Lower leg skin (tissue), 4 donors: ENCODE results near the gene PARD6G. TPM values are rescaled to one million over a fixed set of nuclear protein-coding genes. Genes with fewer than 3 reads are reported as not detected.

ENCODE experiments used
- DNase-seq, 2 donors: peaks; one replicate each; pipeline ENCODE4 v3.0.0-alpha.2; 2019; ENCODE audit warnings: low spot score in 2 of 2
- H3K4me3 ChIP-seq: fragments of 200-600 bp; sonication (generic); 2 replicates; pipeline ENCODE4 v1.5.1; 2017; ENCODE audit warnings: mild to moderate bottlenecking, low read depth; ENCODE audit not compliant: poor library complexity, severe bottlenecking
- CTCF ChIP-seq, 3 donors: fragments of 450-650 bp; IDR thresholded peaks; one replicate each; pipeline ENCODE4 v1.5.1; 2016; ENCODE audit warnings: antibody characterized with exemption in 3 of 3, mild to moderate bottlenecking in 3 of 3, moderate library complexity in 2 of 3
- POLR2A ChIP-seq, 2 donors: fragments of 450-650 bp; IDR thresholded peaks; one replicate each; pipeline ENCODE4 v1.6.1; 2016 to 2017; ENCODE audit warnings: antibody characterized with exemption in 2 of 2, mild to moderate bottlenecking in 1 of 2, moderate library complexity in 1 of 2
- WGBS, 2 donors: methylation state at CpG; one replicate each; pipeline ENCODE4 v1.1.5; 2018; 5-methylcytosine and 5-hydroxymethylcytosine counted together
- intact Hi-C: fragments of 100-400 bp; cut with DNase I; formaldehyde crosslinking; loops from one replicate; pipeline ENCODE4 v1.15.0; 2023; ENCODE audit warnings: low total_unique reads
- total RNA-seq, 4 donors: library from RNA; depleted of rRNA; stranded (reverse); fragments of >200 nt; gene quantifications; one replicate each; pipeline ENCODE4 v1.1.0, GENCODE V29; 2016

The PARD6G gene
- total RNA-seq, 4 donors from 2014 or later = 89.6 to 122 (median 101) TPM

DNA sequence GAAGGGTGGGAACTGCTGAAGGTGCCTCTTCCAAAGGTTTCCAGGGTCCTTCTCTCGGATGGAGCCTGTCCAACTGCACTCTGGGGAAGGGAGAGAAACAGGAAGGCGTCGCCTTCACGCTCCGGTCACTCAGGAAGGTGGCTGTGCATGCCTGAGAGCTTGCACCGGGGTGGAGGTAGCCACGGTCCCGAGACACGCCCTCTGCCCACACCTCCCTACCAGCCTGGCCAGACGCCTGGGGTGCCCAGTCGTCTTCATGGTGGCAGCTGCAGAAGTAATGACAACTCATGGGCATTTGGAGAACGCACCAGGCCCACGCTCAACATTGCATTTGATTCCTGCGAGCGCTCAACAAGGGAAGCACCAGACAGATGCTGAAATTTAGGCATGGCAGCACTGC lies 78.3 kb downstream of the PARD6G start:
- no peak overlapping the region for H3K4me3 ChIP-seq
- 93 to 94% methylated on average over 14 to 15 of the region's 15 CpGs for WGBS, 2 donors
- peak in 1 of 2 donors; percentile 83 for DNase-seq
- intact Hi-C loops = no loop called here
- no peak for TF ChIP-seq CTCF (IDR thresholded peaks at IDR 0.05)
- no peak for TF ChIP-seq POLR2A (IDR thresholded peaks at IDR 0.05)

- DNase-seq = no peak
- intact Hi-C loops = no loop called here
- no peak overlapping the region for H3K4me3 ChIP-seq
- TF ChIP-seq CTCF (IDR thresholded peaks at IDR 0.05) (no peak), POLR2A (IDR thresholded peaks at IDR 0.05) (no peak)
- 81 to 87% methylated on average over 2 of the region's 2 CpGs for WGBS, 2 donors
Measured at GRCh38 chr18:80168346-80168745, 79.0 kb downstream of the PARD6G start.

DNA sequence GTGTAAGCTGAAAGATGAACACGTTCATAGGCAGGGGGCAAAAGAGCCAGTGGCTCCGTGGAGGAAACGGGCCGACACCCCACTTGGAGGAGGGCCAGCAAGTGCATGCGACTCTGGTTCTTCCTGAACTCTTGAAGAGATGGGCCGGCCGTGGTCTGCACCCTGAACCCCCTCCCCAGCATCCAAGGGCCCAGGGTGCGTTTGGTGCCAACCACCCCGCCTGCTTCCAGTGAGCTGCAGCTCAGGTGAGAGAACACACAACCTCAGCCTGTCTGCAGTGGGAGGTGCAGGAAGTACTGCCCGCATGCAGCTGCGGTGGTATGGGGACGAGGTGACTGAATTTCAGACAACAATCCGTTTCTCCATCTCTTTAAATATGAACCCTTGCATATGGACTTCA lies 79.4 kb downstream of the PARD6G start:
- no peak for TF ChIP-seq CTCF (IDR thresholded peaks at IDR 0.05)
- TF ChIP-seq POLR2A (IDR thresholded peaks at IDR 0.05) = no peak
- DNase-seq = peak in 1 of 2 donors; percentile 82
- WGBS, 2 donors = 46 to 62% methylated on average over 13 of the region's 13 CpGs
- H3K4me3 ChIP-seq = no peak overlapping the region
- intact Hi-C loops = no loop called here

GRCh38 chr18:80167331-80167730 lies 80.0 kb downstream of the PARD6G start:
- 87 to 89% methylated on average over 9 of the region's 9 CpGs for WGBS, 2 donors
- no peak overlapping the region for H3K4me3 ChIP-seq
- TF ChIP-seq CTCF (IDR thresholded peaks at IDR 0.05) = no peak
- TF ChIP-seq POLR2A (IDR thresholded peaks at IDR 0.05) = no peak
- intact Hi-C loops = no loop called here
- DNase-seq = peak in 1 of 2 donors; percentile 76

DNA sequence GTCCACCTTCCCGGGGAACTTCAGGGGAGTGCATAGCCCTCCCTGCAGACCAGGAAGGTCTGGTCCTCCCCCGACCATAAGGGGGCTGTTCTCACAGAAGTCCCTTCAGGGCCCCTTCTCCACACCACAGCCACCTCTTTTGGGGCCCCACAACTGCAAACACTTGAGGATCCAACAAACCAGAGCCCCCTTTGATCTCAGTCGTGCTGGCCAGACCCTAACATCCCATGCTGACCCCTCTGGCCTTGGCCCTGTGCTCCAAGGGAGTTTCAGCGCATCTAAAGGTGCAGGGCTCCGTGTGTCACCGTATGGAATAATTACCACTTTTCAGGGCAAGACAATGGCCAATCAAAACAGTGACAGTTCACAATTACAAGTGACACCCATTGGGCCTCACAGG lies 80.6 kb downstream of the PARD6G start:
- 93 to 96% methylated on average over 6 of the region's 6 CpGs for WGBS, 2 donors

More for the DNA sequence above, 80.6 kb downstream of the PARD6G start:
- DNase-seq = peak in 1 of 2 donors; percentile 65
- intact Hi-C loops = no loop called here
- TF ChIP-seq POLR2A (IDR thresholded peaks at IDR 0.05) = no peak
- TF ChIP-seq CTCF (IDR thresholded peaks at IDR 0.05) = no peak
- H3K4me3 ChIP-seq = no peak overlapping the region
